ENCODE results near the gene RCCD1.

DNA sequence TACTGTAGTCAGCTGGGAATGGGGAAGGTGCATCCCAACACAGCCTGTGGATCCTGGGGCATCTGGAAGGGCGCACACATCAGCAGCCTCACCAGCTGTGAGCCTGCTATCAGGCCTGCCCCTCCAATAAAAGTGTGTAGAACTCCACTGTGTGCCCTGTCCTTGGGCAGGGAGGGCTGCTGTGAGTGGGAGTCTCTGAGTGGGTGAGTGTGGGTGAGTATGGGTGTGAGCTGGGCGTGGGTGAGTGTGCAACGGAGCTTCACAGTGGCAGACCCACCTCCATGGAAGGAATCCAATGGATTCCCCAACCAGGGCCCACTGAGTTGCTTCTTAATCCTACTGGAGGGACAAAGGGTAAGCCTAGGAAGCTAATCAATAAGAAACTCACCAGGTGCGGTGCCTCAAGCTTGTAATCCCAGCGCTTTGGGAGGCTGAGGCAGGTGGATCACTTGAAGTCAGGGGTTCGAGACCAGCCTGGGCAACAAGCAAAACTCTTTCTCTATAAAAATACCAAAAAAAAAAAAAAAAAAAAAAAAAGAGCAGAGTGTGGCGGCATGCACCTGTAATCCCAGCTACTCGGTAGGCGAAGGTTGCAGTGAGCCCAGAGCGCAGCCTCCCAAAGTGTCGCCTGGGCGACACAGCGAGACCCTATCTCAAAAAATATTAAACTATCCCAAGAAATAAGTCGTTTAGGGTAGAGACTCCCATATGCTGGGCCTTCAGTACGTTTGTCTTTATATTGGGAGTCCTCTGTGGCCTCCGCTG lies 555 bp upstream of the RCCD1 start:
- TF ChIP-seq EZH2 (IDR thresholded peaks at IDR 0.05; ENCODE audit: low read depth) (no peak), CTCF (conservative IDR thresholded peaks at IDR 0.05) (no peak)

All from PC-9 (cell line).